Vagina (tissue), 2 donors: ENCODE measurements around the gene SRCIN1. TPM values are rescaled to one million over a fixed set of nuclear protein-coding genes. Genes with fewer than 3 reads are reported as not detected.

Experiments
- DNase-seq, 2 donors: peaks; one replicate each; pipeline ENCODE4 v3.0.0-alpha.2; 2017; ENCODE audit errors: extremely low spot score in 2 of 2
- H3K27ac ChIP-seq: fragments of 200-600 bp; sonication (generic); one replicate; pipeline ENCODE4 v1.5.1; 2019
- H3K27me3 ChIP-seq: fragments of 200-600 bp; sonication (generic); one replicate; pipeline ENCODE4 v1.5.1; 2019
- H3K36me3 ChIP-seq, 2 donors: fragments of 200-600 bp; sonication (generic); one replicate each; pipeline ENCODE4 v1.5.1; 2017 to 2019
- H3K4me1 ChIP-seq: fragments of 200-600 bp; sonication (generic); one replicate; pipeline ENCODE4 v1.5.1; 2019
- H3K4me3 ChIP-seq, 2 donors: fragments of 200-600 bp; sonication (generic); 1 replicate in 1 of 2; 2 replicates in 1 of 2; pipeline ENCODE4 v1.5.1; 2016 to 2019
- H3K9me3 ChIP-seq: fragments of 200-600 bp; sonication (generic); one replicate; pipeline ENCODE4 v1.5.1; 2019
- CTCF ChIP-seq, 3 experiments: fragments of 450-650 bp in 2 of 3; fragments of 200-600 bp in 1 of 3; sonication (generic) in 1 of 3; IDR thresholded peaks; one replicate each; pipeline ENCODE4 v1.5.1; 2017 to 2019; ENCODE audit warnings: antibody characterized with exemption in 3 of 3, mild to moderate bottlenecking in 2 of 3, moderate library complexity in 2 of 3
- POLR2A ChIP-seq, 2 donors: fragments of 450-650 bp; IDR thresholded peaks; one replicate each; pipeline ENCODE4 v1.6.1; 2017; ENCODE audit warnings: antibody characterized with exemption in 2 of 2, mild to moderate bottlenecking in 2 of 2, moderate library complexity in 2 of 2
- POLR2AphosphoS5 ChIP-seq, 2 donors: sonication (generic); formaldehyde crosslinking; IDR thresholded peaks; one replicate each; pipeline ENCODE4 v1.9.0; 2017; ENCODE audit warnings: antibody characterized with exemption in 2 of 2, mild to moderate bottlenecking in 2 of 2, low read depth in 1 of 2; ENCODE audit not compliant: insufficient read depth in 1 of 2
- intact Hi-C: fragments of 100-400 bp; cut with DNase I; formaldehyde crosslinking; loops from one replicate; pipeline ENCODE4 v1.15.1; 2023
- total RNA-seq: library from RNA; depleted of rRNA; stranded (reverse); fragments of >200 nt; gene quantifications from one replicate; pipeline ENCODE4 v1.2.3, GENCODE V29; 2016

The SRCIN1 gene
- total RNA-seq, 1 donor from 2014 or later: 5.2 TPM

- TF ChIP-seq CTCF (IDR thresholded peaks at IDR 0.05) (no peak), POLR2AphosphoS5 (IDR thresholded peaks at IDR 0.05; ENCODE audit: insufficient read depth in 1 of 2, low read depth in 1 of 2) (no peak), POLR2A (IDR thresholded peaks at IDR 0.05) (no peak)
- Histone ChIP-seq H3K4me3 (no peak overlapping the region), H3K9me3 (no peaks in the 10 kb centered on the region), H3K27ac (no peak overlapping the region), H3K27me3 (no peaks in the 10 kb centered on the region), H3K36me3 (no peaks in the 10 kb centered on the region), H3K4me1 (no peaks in the 10 kb centered on the region)
- no peak for DNase-seq
- intact Hi-C loops: no loop called here
Measured at GRCh38 chr17:38613981-38614779, 8.4 kb upstream of the SRCIN1 start.

DNA sequence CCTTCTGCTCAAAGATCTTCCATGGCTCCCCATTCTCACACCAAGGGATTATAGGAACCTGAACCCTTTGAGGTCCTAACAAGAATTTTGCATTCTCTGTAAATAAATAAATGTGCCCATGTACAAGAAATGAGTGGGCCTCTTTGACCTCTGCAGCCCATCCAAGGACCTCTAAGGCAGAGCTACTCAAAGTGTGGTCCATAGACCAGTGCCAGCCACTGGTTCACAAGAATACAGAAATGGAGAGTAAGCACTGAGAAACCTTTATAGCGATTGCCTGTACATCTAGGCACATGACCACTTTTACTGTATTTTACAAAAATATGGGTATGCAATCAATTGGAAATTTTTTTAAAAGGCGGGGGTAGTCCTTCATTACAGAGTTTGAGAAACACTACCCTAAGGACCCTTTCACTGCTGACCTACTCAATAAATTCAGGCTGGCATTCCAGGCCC is 7.8 kb upstream of the SRCIN1 start:
- Histone ChIP-seq H3K9me3 (no peaks in the 10 kb centered on the region), H3K27ac (no peak overlapping the region), H3K4me1 (no peaks in the 10 kb centered on the region), H3K36me3 (no peaks in the 10 kb centered on the region), H3K27me3 (peaks cover 2% of the 10 kb centered on the region), H3K4me3 (no peak overlapping the region)
- TF ChIP-seq CTCF (IDR thresholded peaks at IDR 0.05) (no peak), POLR2AphosphoS5 (IDR thresholded peaks at IDR 0.05; ENCODE audit: insufficient read depth in 1 of 2, low read depth in 1 of 2) (no peak), POLR2A (IDR thresholded peaks at IDR 0.05) (no peak)
- intact Hi-C loops: no loop called here
- DNase-seq: no peak

GRCh38 chr17:38611872-38612376 is 6.2 kb upstream of the SRCIN1 start:
- Histone ChIP-seq H3K27ac (no peak overlapping the region), H3K36me3 (no peaks in the 10 kb centered on the region), H3K4me1 (peaks cover 3% of the 10 kb centered on the region), H3K4me3 (no peak overlapping the region), H3K9me3 (no peaks in the 10 kb centered on the region), H3K27me3 (peaks cover 16% of the 10 kb centered on the region)
- TF ChIP-seq POLR2AphosphoS5 (IDR thresholded peaks at IDR 0.05; ENCODE audit: insufficient read depth in 1 of 2, low read depth in 1 of 2) (no peak), POLR2A (IDR thresholded peaks at IDR 0.05) (no peak), CTCF (IDR thresholded peaks at IDR 0.05) (no peak)
- no peak for DNase-seq
- intact Hi-C loops: no loop called here

- Histone ChIP-seq H3K4me3 (no peak overlapping the region), H3K9me3 (no peaks in the 10 kb centered on the region), H3K27me3 (peaks cover 16% of the 10 kb centered on the region), H3K27ac (no peak overlapping the region), H3K36me3 (no peaks in the 10 kb centered on the region), H3K4me1 (peaks cover 10% of the 10 kb centered on the region)
- intact Hi-C loops: no loop called here
- DNase-seq: no peak
- no peak for TF ChIP-seq POLR2AphosphoS5 (IDR thresholded peaks at IDR 0.05; ENCODE audit: insufficient read depth in 1 of 2, low read depth in 1 of 2)
- no peak for TF ChIP-seq CTCF (IDR thresholded peaks at IDR 0.05)
Measured at GRCh38 chr17:38611070-38611786, 5.5 kb upstream of the SRCIN1 start.
